ENCODE measurements around the gene FAM174B. TPM values are rescaled to one million over a fixed set of nuclear protein-coding genes. Genes with fewer than 3 reads are reported as not detected.
A peak's percentile ranks its signal among the peaks of the same experiment; 100 is the strongest.

The FAM174B gene
- total RNA-seq, 1 donor from 2014 or later = 0.53 TPM

GRCh38 chr15:92657486-92657885, 1.9 kb upstream of the FAM174B start:
- H3K4me3 ChIP-seq (ENCODE audit: low read depth, low read length) = no peak overlapping the region
- no peaks in the 10 kb centered on the region for H3K36me3 ChIP-seq (ENCODE audit: control insufficient read depth, insufficient read depth, low read length)
- no peak for TF ChIP-seq CTCF (IDR thresholded peaks at IDR 0.05; ENCODE audit: insufficient read depth, low read length, severe bottlenecking)
- DNase-seq (ENCODE audit: low read depth) = no peak
- H3K27me3 ChIP-seq (ENCODE audit: control insufficient read depth, insufficient read depth, low read length) = no peaks in the 10 kb centered on the region
- FAIRE-seq = no peak

- no peak for FAIRE-seq
- no peaks in the 10 kb centered on the region for H3K36me3 ChIP-seq (ENCODE audit: control insufficient read depth, insufficient read depth, low read length)
- no peak for DNase-seq (ENCODE audit: low read depth)
- H3K4me3 ChIP-seq (ENCODE audit: low read depth, low read length) = peak overlapping the region; percentile 48
- no peaks in the 10 kb centered on the region for H3K27me3 ChIP-seq (ENCODE audit: control insufficient read depth, insufficient read depth, low read length)
- TF ChIP-seq CTCF (IDR thresholded peaks at IDR 0.05; ENCODE audit: insufficient read depth, low read length, severe bottlenecking) = no peak
Measured at GRCh38 chr15:92656089-92656488, 514 bp upstream of the FAM174B start.

GRCh38 chr15:92654662-92655061, 913 bp downstream of the FAM174B start:
- FAIRE-seq = no peak
- no peak for DNase-seq (ENCODE audit: low read depth)
- TF ChIP-seq CTCF (IDR thresholded peaks at IDR 0.05; ENCODE audit: insufficient read depth, low read length, severe bottlenecking) = no peak
- Histone ChIP-seq H3K27me3 (ENCODE audit: control insufficient read depth, insufficient read depth, low read length) (no peaks in the 10 kb centered on the region), H3K4me3 (ENCODE audit: low read depth, low read length) (no peak overlapping the region), H3K36me3 (ENCODE audit: control insufficient read depth, insufficient read depth, low read length) (no peaks in the 10 kb centered on the region)

- DNase-seq (ENCODE audit: low read depth) = no peak
- peak; percentile 92 for FAIRE-seq
- no peak overlapping the region for H3K4me3 ChIP-seq (ENCODE audit: low read depth, low read length)
- H3K36me3 ChIP-seq (ENCODE audit: control insufficient read depth, insufficient read depth, low read length) = no peaks in the 10 kb centered on the region
- H3K27me3 ChIP-seq (ENCODE audit: control insufficient read depth, insufficient read depth, low read length) = no peaks in the 10 kb centered on the region
- no peak for TF ChIP-seq CTCF (IDR thresholded peaks at IDR 0.05; ENCODE audit: insufficient read depth, low read length, severe bottlenecking)
Measured at GRCh38 chr15:92653836-92654539, 1.6 kb downstream of the FAM174B start.

GRCh38 chr15:92653366-92653765, 2.2 kb downstream of the FAM174B start:
- TF ChIP-seq CTCF (IDR thresholded peaks at IDR 0.05; ENCODE audit: insufficient read depth, low read length, severe bottlenecking) = no peak
- H3K4me3 ChIP-seq (ENCODE audit: low read depth, low read length) = no peak overlapping the region
- H3K36me3 ChIP-seq (ENCODE audit: control insufficient read depth, insufficient read depth, low read length) = no peaks in the 10 kb centered on the region
- H3K27me3 ChIP-seq (ENCODE audit: control insufficient read depth, insufficient read depth, low read length) = no peaks in the 10 kb centered on the region
- no peak for FAIRE-seq
- DNase-seq (ENCODE audit: low read depth) = no peak

- no peak for TF ChIP-seq CTCF (IDR thresholded peaks at IDR 0.05; ENCODE audit: insufficient read depth, low read length, severe bottlenecking)
- no peaks in the 10 kb centered on the region for H3K27me3 ChIP-seq (ENCODE audit: control insufficient read depth, insufficient read depth, low read length)
- DNase-seq (ENCODE audit: low read depth) (no peak), FAIRE-seq (no peak)
- no peak overlapping the region for H3K4me3 ChIP-seq (ENCODE audit: low read depth, low read length)
- H3K36me3 ChIP-seq (ENCODE audit: control insufficient read depth, insufficient read depth, low read length) = no peaks in the 10 kb centered on the region
Measured at GRCh38 chr15:92652576-92652966, 3.0 kb downstream of the FAM174B start.

Measured in bronchial epithelial cell (primary cell).